ENCODE data around the gene APOOL.
"Not testable (repeated sequence)": the region's sequence is repeated elsewhere in the genome, so short reads cannot be mapped to it uniquely, and the experiment has no call there.

Gene APOOL

DNA sequence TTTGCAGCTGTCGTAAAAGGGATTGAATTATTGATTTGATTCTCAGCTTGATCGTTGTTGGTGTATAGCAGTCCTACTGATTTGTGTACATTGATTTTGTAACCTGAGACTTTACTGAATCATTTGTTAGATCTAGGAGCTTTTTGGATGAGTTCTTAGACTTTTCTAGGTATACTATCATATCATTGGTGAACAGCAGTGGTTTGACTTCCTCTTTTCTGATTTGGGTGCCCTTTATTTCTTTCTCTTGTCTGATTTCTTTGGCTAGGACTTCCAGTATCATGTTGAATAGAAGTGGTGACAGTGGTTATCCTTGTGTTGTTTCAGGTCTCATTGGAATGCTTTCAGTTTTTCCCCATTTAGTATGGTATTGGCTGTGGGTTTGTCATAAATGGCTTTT is 8.4 kb downstream of the APOOL start:
- DNase-seq (ENCODE audit: low spot score), result no peak
- TF ChIP-seq, protein P1, sequence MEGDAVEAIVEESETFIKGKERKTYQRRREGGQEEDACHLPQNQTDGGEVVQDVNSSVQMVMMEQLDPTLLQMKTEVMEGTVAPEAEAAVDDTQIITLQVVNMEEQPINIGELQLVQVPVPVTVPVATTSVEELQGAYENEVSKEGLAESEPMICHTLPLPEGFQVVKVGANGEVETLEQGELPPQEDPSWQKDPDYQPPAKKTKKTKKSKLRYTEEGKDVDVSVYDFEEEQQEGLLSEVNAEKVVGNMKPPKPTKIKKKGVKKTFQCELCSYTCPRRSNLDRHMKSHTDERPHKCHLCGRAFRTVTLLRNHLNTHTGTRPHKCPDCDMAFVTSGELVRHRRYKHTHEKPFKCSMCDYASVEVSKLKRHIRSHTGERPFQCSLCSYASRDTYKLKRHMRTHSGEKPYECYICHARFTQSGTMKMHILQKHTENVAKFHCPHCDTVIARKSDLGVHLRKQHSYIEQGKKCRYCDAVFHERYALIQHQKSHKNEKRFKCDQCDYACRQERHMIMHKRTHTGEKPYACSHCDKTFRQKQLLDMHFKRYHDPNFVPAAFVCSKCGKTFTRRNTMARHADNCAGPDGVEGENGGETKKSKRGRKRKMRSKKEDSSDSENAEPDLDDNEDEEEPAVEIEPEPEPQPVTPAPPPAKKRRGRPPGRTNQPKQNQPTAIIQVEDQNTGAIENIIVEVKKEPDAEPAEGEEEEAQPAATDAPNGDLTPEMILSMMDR (conservative IDR thresholded peaks at IDR 0.05; ENCODE audit: low read depth), result no peak
- no peak overlapping the region for H3K27ac ChIP-seq
- CTCF ChIA-PET, result no interaction called here
- POLR2A ChIA-PET (ENCODE audit: low non-redundant PET), result no interaction called here

DNA sequence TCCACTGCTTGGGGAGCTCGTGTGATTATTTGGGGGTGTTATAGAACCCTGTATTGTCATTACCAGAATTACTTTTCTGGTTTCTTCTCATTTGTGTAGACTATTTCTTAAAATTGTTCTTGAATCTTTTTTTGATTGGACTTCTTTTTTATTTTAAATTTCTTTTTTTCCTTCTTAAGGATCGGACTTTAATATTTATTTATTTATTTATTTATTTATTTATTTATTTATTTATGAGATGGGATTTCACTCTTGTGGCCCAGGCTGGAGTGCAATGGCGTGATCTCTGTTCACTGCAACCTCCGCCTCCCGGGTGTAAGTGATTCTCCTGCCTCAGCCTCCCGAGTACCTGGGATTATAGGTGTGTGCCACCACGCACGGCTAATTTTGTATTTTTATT is 11.7 kb downstream of the APOOL start:
- POLR2A ChIA-PET (ENCODE audit: low non-redundant PET); DNase-seq (ENCODE audit: low spot score); CTCF ChIA-PET: not testable (repeated sequence)

DNA sequence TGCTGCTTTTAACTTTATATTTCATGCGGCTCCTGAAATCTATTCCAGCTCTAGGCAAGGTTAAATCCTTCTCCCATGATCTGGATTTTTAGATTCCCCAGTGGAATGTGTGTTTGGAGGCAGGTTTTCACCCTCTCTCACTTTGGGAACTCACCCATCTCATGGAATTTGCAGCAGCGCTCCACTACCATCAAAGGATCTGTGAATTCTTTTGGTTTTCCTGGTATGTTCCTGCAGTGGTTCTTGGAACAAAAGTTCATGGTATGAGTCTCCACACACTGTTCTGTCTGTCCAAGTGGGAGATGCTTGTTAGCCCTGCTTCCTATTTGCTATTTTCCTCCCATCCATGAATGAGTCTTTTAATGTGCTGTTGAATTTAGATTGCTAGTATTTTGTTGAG is 14.0 kb downstream of the APOOL start:
- CTCF ChIA-PET, result no interaction called here
- TF ChIP-seq, protein P1 (conservative IDR thresholded peaks at IDR 0.05; ENCODE audit: low read depth), result no peak
- DNase-seq (ENCODE audit: low spot score), result no peak
- no peak overlapping the region for H3K27ac ChIP-seq
- POLR2A ChIA-PET (ENCODE audit: low non-redundant PET), result no interaction called here

More for the DNA sequence above, 11.7 kb downstream of the APOOL start:
- not testable (repeated sequence) for H3K27ac ChIP-seq

DNA sequence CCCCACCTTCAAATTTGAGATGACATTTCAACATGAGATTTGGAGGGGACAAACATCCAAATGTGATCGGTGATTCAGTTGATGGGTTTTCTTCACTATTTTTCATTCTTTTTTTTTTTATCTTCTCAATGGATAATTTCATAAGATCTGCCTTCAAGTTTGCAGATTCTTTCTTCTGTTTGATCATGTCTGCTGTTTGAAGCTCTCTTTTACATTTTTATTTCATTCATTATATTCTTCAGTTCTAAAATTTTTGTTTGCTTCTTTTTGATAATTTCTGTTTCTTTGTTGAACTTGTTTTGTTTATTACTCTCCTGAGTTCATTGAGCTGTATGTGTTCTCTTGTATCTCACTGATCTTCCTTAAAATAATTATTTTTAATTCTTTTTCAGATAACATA is 14.8 kb downstream of the APOOL start:
- POLR2A ChIA-PET (ENCODE audit: low non-redundant PET), result no interaction called here
- CTCF ChIA-PET, result no interaction called here
- no peak overlapping the region for H3K27ac ChIP-seq
- DNase-seq (ENCODE audit: low spot score), result no peak
- TF ChIP-seq, protein P1 (conservative IDR thresholded peaks at IDR 0.05; ENCODE audit: low read depth), result no peak

DNA sequence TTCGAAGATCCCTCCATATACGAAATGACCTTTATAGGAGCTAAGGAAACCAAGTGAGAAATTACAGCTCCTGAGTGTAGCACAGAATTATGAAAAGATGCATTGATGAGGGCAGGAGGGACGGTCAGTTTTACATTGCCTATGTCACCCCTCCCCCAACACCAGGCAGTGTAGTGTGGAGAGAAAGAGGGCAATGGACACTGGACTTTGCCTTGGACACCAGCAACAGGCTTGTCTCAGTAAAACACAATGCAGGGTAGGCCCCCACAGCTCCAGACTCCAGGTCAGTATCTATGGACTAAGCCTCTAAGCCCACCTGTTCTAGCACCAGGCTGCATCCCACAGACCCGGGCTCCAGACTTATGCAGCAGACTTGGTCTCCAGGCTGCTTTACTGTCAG is 16.5 kb downstream of the APOOL start:
- POLR2A ChIA-PET (ENCODE audit: low non-redundant PET), result no interaction called here
- CTCF ChIA-PET, result no interaction called here
- TF ChIP-seq, protein P1 (conservative IDR thresholded peaks at IDR 0.05; ENCODE audit: low read depth), result no peak
- no peak for DNase-seq (ENCODE audit: low spot score)
- H3K27ac ChIP-seq, result no peak overlapping the region

DNA sequence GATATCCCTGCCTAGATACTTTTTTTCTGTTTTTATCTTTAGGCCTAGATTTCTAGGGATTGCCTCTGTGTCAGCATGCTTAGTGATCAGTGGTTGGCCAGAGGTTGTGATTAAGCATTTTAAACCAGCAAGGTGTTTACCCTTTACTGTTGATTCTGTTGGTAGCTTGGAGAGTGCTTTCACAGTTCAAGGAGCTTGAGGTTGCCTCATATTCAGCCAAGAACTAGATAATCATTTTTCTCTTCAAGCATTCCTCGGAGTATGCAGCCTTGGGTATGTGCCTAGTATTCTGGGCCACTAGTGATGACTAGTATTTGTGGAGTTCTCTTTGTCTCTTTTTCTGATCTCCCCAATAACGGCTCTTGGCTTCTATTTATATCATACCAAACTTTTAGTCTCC is 20.4 kb downstream of the APOOL start:
- DNase-seq (ENCODE audit: low spot score), result no peak
- POLR2A ChIA-PET (ENCODE audit: low non-redundant PET), result no interaction called here

DNA sequence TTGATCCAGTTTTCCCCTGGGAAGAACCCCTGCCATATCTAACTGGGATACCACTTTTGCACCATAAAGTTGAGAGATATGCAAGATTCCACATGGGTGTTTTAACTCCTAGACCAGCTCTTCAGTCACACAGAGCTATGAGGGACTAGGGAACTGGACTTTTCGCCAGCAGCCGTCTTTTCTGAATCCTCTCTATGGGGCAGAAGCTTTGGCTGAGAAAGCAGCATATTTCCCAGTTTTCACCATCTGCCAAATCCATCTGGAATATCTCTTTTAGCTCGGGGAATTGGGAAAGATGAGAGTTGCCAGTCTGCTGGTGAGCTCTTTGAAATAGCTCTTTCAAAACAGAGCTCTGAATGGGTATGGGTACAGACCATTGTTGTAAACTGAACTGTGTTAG is 20.9 kb downstream of the APOOL start:
- TF ChIP-seq, protein P1 (conservative IDR thresholded peaks at IDR 0.05; ENCODE audit: low read depth), result no peak
- POLR2A ChIA-PET (ENCODE audit: low non-redundant PET), result no interaction called here
- CTCF ChIA-PET, result no interaction called here

More for the DNA sequence above, 20.4 kb downstream of the APOOL start:
- H3K27ac ChIP-seq, result no peak overlapping the region
- TF ChIP-seq, protein P1 (conservative IDR thresholded peaks at IDR 0.05; ENCODE audit: low read depth), result no peak
- CTCF ChIA-PET, result no interaction called here

More for the DNA sequence above, 20.9 kb downstream of the APOOL start:
- H3K27ac ChIP-seq, result no peak overlapping the region
- no peak for DNase-seq (ENCODE audit: low spot score)

All from RWPE1 (cell line).